GM20000 (cell line): ENCODE results near the gene SEC63.

ENCODE experiments used
- DNase-seq: peaks from one replicate; pipeline ENCODE4 v3.0.0; 2012; ENCODE audit warnings: low spot score
- TF ChIP-seq, protein P1 (sequence below): IDR thresholded peaks from 2 replicates; pipeline ENCODE4 v1.5.1; 2012; ENCODE audit warnings: mild to moderate bottlenecking, control low read depth; ENCODE audit errors: extremely low read depth, missing control alignments

The SEC63 gene

DNA sequence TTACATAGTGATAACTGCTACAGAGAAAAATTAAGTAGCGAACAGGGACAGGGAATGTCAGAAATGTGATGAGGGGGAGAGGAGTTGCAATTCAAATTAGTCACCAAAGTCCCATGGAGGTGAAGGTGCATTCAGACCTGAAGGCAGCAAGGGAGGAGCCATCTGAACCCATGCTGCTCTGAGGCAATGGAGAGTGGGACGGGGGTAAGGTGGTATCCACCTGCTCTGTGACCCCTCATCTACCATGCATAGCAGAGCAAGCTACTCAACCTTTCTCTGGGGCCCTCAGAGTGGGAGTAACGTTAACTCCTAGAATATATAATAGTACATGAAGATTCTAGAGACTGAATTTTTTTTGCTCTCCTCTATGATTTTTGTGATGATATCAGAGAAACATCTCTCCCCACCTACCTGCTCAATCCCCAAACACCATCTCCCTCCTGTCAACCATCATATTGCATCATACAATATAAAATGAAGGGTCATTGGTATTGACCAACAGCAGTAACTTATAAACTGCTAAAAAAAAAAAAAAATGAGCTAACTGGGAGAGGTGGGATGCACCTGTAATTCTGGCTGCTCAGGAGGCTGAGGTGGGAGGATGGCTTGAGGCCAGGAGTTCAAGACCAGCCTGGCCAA lies 117.3 kb downstream of the SEC63 start:
- TF ChIP-seq, protein P1, sequence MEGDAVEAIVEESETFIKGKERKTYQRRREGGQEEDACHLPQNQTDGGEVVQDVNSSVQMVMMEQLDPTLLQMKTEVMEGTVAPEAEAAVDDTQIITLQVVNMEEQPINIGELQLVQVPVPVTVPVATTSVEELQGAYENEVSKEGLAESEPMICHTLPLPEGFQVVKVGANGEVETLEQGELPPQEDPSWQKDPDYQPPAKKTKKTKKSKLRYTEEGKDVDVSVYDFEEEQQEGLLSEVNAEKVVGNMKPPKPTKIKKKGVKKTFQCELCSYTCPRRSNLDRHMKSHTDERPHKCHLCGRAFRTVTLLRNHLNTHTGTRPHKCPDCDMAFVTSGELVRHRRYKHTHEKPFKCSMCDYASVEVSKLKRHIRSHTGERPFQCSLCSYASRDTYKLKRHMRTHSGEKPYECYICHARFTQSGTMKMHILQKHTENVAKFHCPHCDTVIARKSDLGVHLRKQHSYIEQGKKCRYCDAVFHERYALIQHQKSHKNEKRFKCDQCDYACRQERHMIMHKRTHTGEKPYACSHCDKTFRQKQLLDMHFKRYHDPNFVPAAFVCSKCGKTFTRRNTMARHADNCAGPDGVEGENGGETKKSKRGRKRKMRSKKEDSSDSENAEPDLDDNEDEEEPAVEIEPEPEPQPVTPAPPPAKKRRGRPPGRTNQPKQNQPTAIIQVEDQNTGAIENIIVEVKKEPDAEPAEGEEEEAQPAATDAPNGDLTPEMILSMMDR, result no peak
- no peak for DNase-seq

DNA sequence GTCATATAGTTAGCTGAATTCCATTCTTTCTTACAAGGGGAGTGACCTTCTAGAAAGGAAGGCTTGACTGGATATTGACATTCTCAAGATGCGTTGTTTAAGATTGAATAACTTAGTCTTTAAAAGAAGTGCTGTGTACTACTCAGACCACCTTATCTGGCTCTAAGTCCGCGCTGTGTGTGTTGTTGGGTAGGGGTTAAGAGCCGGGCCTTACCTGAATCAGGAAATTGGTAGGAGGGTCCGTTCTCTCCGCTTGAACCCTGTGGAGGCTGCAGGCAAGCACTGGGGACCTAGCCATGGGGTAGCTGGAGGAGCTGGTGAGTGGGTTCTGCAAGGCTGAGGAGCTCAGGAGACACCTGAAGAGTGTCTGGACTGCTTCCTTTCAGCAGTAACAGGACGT lies 124.9 kb downstream of the SEC63 start:
- DNase-seq, result no peak
- TF ChIP-seq, protein P1, result no peak

DNA sequence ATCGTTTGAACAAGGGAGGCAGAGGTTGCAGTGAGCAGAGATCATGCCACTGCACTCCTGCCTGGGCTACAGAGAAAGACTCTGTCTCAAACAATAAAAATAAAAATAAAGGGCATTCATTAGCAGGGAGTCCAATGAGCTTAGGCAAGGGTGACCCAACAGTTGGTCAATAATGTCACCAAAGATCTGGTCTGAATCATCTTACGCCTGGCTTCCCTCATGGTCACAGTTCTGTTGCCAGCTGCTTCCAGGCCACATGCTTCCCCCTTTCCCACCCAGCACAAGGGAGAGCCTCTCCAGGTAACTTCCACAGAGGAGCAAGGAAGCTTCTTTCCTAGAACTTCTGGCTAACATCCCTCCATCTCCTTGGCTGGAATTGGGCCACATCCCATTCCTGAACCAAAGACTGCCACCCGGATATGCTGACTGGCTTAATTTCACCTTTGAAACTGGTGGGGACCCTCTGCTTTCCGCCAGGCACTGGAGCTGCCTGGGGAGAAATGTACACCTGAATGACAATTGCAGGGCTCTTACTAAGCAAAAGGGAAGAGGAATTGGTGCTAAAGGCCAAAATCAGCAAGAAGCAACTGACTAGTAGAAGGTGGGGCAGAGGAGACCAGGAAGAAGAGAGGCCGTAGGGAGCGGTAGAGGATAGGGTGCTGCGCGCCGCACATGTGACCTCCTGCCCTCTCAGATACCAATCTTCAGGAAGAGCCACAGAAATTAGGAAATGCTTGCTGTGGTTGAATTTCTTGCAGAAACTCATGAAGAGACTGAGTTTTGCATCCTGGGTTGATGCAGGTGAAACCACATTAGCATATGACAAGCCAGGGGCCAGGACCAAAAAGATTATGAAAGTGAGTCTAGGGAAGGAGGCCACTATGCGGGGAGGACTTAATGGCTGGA lies 125.6 kb downstream of the SEC63 start:
- DNase-seq, result no peak
- TF ChIP-seq, protein P1, result no peak

DNA sequence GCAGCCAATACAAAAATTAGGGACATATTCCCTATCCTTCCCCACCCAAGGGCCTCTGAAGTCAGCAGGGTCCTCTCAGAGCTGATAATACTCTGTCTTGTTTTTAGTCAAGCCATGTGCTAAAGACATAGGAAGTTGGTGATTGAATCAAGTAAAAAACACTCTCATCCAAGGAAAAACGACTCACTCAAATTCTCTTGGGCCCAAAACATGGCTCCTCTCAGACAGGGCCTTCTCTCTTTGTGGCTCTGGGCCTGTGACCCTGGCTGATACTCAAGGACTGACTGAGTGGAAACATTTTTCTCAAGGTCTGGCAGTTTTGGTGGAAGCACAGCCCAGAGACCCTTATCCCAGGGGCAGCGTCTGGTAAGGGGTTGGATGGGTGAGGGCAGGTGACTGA lies 127.9 kb downstream of the SEC63 start:
- TF ChIP-seq, protein P1, result no peak
- no peak for DNase-seq

DNA sequence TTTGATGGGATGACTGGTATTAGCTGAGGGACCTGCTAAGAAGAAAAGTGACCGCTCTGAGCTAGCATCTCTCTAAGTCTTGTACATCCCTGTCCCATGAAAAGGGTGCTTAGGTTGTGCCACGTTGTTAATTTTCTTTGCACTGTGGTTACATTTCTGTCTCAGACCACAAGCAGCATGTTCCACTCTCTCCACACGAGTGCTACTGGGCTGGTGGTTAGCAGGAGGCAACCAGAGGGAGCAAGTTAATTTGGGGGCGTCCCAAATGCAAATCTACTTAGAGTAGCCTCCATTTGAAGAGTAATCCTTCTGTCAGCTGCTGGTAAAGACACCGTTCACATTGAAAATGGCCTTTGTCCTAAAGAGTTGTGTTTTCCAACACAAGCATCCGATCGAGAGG lies 130.5 kb downstream of the SEC63 start:
- TF ChIP-seq, protein P1, result no peak
- no peak for DNase-seq

DNA sequence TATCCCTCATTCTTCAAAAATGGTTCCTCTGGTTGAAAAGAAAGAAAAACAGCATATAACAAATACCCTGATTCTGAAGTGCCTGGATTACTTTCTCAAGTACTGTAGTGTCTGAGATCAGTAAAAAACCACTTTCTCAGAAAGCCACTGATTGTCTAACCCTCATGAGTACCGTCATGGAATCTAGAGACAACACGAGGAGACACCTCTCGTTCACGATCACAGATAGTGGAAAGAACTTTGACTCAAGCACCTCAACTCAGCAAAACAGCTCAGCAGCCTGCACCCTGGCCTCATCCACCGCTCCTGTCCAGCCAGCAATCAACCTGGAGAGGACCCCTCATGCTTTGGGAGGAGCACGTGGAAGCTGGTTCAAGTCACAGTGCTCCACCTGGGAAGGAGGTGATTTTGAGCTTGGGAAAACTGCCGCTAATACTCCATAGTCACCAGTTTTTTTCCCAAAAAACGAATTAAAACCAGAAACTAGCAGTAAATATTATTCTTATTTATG lies 134.9 kb downstream of the SEC63 start:
- no peak for DNase-seq

More for the DNA sequence above, 134.9 kb downstream of the SEC63 start:
- TF ChIP-seq, protein P1, result no peak
